ENCODE measurements around the gene PARK7.

Gene PARK7

DNA sequence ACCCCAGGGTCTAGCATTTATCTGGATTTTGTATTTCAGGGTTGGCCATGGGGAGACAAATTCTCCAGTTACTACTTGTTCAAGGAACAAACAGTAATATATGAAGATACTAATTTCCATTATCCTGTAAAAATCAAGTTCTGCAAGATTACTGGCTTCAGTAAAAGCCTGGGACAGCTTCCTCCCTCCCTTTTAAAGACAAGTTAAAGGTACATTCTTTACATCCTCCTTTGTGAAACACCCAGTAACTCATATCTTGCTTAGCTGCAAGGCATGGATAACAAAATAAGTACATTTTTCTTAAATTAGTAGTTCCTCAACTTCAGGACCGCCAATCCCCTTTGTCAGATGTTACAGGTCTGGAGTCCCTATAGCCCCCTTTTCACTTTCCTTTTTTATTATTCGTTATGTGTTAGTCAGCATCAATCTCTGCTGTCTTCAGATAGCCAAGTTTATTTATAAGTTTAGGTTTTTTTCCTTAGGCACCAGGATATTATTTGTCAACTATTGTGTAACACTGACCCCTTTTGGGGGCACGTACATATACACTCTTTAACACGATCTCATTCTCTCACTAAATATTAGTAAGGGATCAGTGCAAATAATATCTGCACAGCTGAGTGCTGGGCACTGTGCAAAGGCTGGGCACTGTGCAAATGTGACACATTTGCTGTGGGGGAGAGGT lies 54.8 kb downstream of the PARK7 start:
- ChIA-PET CTCF (interaction anchor here (1.1 to 12.6 kb wide), 22 partner anchors 8 to 382 kb away, joined by 3 to 321 read pairs (median 6); partner anchors contain the start of gene SLC45A1), POLR2A (no interaction called here)
- H3K4me3 ChIP-seq (ENCODE audit: low read depth, low read length) = no peak overlapping the region
- TF ChIP-seq, protein P1, sequence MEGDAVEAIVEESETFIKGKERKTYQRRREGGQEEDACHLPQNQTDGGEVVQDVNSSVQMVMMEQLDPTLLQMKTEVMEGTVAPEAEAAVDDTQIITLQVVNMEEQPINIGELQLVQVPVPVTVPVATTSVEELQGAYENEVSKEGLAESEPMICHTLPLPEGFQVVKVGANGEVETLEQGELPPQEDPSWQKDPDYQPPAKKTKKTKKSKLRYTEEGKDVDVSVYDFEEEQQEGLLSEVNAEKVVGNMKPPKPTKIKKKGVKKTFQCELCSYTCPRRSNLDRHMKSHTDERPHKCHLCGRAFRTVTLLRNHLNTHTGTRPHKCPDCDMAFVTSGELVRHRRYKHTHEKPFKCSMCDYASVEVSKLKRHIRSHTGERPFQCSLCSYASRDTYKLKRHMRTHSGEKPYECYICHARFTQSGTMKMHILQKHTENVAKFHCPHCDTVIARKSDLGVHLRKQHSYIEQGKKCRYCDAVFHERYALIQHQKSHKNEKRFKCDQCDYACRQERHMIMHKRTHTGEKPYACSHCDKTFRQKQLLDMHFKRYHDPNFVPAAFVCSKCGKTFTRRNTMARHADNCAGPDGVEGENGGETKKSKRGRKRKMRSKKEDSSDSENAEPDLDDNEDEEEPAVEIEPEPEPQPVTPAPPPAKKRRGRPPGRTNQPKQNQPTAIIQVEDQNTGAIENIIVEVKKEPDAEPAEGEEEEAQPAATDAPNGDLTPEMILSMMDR (IDR thresholded peaks at IDR 0.05; ENCODE audit: insufficient read depth, low read length, missing control alignments) = no peak
- no peak for DNase-seq (ENCODE audit: low read depth, low spot score)

DNA sequence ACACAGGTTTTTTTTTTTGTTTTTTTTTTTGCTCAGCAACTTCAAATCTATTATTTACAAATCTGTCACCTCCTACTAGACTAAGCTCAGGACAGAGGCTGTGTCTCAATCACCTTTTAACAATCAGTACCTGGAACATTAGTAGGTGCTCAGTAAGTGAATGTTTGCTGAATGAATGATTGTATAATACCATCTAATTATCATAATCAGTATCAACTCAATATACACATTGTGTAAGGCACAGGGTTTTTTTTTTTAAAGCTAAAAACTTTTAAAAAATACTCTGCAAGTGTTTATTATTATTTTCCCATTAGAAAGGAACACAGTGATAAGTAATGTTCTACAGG lies 55.4 kb downstream of the PARK7 start:
- no peak for DNase-seq (ENCODE audit: low read depth, low spot score)
- H3K4me3 ChIP-seq (ENCODE audit: low read depth, low read length) = no peak overlapping the region
- CTCF ChIA-PET = interaction anchor here (1.3 to 12.6 kb wide), 8 partner anchors 11 to 332 kb away, joined by 3 to 321 read pairs (median 73); partner anchors contain the start of gene SLC45A1
- TF ChIP-seq, protein P1 (IDR thresholded peaks at IDR 0.05; ENCODE audit: insufficient read depth, low read length, missing control alignments) = no peak
- POLR2A ChIA-PET = no interaction called here

DNA sequence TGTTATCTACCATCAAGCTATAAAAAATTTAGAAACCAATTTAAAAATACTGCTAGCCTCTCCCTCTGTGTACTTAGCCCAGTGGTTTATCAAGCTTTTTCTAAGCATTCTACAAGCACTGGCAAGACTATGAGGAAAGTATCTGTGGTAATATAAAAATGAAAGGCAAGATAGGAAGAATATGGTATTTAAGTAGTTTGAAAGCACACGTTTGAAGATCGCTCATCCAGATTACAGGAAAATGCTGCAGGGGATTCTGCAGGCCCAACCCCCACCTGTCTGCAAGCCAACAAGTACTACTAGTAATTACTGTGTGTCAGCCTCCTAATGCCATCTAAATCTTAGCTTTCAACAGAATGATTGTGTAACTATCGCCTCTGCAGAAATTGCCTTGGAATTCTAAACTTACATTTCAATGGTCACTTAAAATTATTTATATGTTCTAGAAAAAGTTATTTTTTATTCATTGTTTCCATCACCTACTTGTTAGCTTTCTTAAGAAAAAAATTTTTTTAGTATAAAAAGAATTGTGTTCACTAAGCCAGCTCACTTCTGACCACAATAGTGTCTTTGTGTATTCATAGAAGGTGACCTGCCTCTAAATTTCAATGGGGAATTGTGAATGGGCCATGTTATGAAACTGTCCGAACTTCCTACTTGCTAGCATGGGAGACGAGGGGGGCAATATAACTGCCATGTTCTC lies 56.1 kb downstream of the PARK7 start:
- TF ChIP-seq, protein P1 (IDR thresholded peaks at IDR 0.05; ENCODE audit: insufficient read depth, low read length, missing control alignments) = no peak
- no peak for DNase-seq (ENCODE audit: low read depth, low spot score)
- POLR2A ChIA-PET = interaction anchor here (0.7 to 1.6 kb wide), 3 partner anchors 9 to 326 kb away, joined by 4 to 6 read pairs (median 4); partner anchors contain the start of gene ERRFI1
- no peak overlapping the region for H3K4me3 ChIP-seq (ENCODE audit: low read depth, low read length)
- CTCF ChIA-PET = interaction anchor here (0.7 to 12.6 kb wide), 13 partner anchors 10 to 332 kb away, joined by 3 to 321 read pairs (median 5); partner anchors contain the start of gene SLC45A1

DNA sequence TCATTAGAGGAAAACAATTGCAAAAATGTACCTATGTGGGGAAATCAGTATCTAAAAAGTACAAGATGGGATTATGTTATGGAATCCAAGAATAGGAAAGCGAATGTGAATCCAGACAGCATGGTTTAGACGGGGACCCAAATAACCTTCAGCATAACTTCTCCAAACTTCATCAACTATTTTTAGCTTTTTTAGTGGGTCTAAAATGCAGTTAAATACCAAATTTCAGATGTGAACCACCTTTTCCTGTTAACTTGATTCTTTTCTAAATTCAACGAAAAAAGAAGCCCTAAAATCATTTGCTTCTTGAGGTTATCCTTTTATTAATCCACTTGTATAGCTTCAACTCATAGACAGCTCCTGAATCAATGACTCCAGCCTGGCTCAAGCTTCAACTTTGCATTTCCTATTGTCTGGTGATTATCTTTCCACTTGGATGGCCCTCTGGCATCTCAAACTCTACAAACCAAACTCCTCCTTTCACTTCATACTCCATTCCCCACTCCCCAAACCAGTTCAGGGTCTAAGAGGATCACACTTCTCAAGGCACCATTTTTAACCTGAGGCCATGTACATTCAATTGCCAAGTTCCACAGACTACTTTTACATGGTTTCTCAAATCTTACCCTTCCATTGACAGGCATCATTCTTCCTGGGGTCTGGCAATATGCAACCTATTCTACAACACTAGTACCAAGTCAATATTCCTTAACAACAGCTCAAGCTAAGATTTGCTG lies 57.1 kb downstream of the PARK7 start:
- POLR2A ChIA-PET = interaction anchor here (1.2 to 1.6 kb wide), 2 partner anchors 8 to 15 kb away, joined by 4 to 6 read pairs; partner anchors contain the start of gene ERRFI1
- TF ChIP-seq, protein P1 (IDR thresholded peaks at IDR 0.05; ENCODE audit: insufficient read depth, low read length, missing control alignments) = no peak
- H3K4me3 ChIP-seq (ENCODE audit: low read depth, low read length) = no peak overlapping the region
- CTCF ChIA-PET = interaction anchor here (0.7 to 12.6 kb wide), 13 partner anchors 9 to 707 kb away, joined by 3 to 321 read pairs (median 5); partner anchors contain the start of gene SLC45A1
- no peak for DNase-seq (ENCODE audit: low read depth, low spot score)

DNA sequence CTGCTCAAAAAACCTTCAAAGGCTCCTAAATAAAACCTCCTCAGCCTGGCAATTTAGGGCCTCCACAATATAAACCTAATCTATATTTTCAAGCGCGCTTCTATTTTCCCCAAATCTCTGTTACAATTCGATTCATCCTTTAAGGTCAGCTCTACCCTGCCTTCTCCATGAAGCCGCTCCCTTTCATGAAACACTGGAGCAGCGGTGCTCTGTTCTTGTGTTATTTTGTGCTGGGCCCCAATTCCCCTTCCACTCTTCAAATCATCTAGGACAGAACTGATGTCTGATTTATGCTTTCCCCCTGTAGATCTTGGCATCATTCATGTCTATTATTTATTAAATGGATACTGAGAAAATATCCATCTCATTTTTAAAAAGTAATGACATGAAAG lies 57.7 kb downstream of the PARK7 start:
- ChIA-PET CTCF (interaction anchor here (0.7 to 12.6 kb wide), 12 partner anchors 8 to 707 kb away, joined by 3 to 321 read pairs (median 22); partner anchors contain the start of gene SLC45A1), POLR2A (interaction anchor here (1.2 kb wide), 1 partner anchor 15 kb away, joined by 4 read pairs; no protein-coding TSS in a partner anchor)
- TF ChIP-seq, protein P1 (IDR thresholded peaks at IDR 0.05; ENCODE audit: insufficient read depth, low read length, missing control alignments) = no peak
- DNase-seq (ENCODE audit: low read depth, low spot score) = no peak
- H3K4me3 ChIP-seq (ENCODE audit: low read depth, low read length) = no peak overlapping the region

Measured in AG04449 (cell line).